Measurements from ENCODE around the gene OPCML. TPM values are rescaled to one million over a fixed set of nuclear protein-coding genes. Genes with fewer than 3 reads are reported as not detected.

Gene OPCML
- total and polyA plus RNA-seq, 12 donors, result under 0.01 to 1.2 (median 0.39) TPM

DNA sequence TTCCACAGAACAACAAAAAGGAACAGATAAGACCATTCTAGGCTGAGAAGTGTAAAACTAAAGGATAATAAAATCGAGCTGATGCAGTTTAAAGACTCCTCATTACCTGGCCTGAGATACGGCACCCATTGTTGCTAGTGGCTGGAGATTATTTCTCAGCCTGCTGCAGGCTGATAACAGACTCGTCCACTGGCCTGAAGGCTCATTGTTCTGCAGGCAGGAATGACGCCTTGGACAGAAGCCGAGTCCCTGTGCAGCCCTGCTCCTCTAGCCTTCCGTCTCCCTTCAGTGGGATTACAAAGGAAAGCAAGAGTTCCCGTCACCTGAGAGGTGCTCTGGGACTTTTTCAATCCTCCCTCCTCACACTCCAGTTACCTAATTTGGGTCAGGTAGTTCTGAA lies 1065.3 kb downstream of the OPCML start:
- peaks cover 0 to 7% (median 0%) of the 10 kb centered on the region in 9 donors for H3K4me1 ChIP-seq
- 18 to 27% methylated on average over 7 of the region's 7 CpGs for WGBS, 2 donors
- no peak for DNase-seq
- TF ChIP-seq, protein P1, sequence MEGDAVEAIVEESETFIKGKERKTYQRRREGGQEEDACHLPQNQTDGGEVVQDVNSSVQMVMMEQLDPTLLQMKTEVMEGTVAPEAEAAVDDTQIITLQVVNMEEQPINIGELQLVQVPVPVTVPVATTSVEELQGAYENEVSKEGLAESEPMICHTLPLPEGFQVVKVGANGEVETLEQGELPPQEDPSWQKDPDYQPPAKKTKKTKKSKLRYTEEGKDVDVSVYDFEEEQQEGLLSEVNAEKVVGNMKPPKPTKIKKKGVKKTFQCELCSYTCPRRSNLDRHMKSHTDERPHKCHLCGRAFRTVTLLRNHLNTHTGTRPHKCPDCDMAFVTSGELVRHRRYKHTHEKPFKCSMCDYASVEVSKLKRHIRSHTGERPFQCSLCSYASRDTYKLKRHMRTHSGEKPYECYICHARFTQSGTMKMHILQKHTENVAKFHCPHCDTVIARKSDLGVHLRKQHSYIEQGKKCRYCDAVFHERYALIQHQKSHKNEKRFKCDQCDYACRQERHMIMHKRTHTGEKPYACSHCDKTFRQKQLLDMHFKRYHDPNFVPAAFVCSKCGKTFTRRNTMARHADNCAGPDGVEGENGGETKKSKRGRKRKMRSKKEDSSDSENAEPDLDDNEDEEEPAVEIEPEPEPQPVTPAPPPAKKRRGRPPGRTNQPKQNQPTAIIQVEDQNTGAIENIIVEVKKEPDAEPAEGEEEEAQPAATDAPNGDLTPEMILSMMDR (IDR thresholded peaks at IDR 0.05), result no peak
- H3K36me3 ChIP-seq, result no peaks in the 10 kb centered on the region
- H3K9me3 ChIP-seq, result no peaks in the 10 kb centered on the region
- H3K4me3 ChIP-seq, result no peak overlapping the region
- peaks cover 0 to 28% (median 0%) of the 10 kb centered on the region in 7 donors for H3K27me3 ChIP-seq
- no peak for ATAC-seq
- H3K27ac ChIP-seq, result no peak overlapping the region
- intact Hi-C loops (cut with DNase I), result no loop called here

DNA sequence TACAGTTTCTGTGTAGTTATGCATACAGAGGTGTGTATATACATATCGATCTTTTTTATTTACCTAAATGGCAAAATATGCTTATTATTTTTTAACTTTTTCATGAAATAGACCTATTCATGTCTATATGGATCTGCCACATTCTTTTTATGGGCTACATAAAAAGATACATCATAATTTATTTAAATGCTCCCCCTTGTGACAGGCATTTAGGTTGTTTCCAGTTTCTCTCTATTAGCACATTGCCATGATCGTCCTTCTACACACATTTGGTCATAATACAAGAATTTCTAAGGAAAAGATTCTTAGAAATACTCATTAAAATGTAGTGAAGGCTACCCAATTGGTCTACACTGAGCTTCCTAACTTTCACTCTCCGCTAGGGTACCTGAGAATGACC lies 1067.4 kb downstream of the OPCML start:
- Histone ChIP-seq H3K9me3 (peaks cover 0 to 8% (median 0%) of the 10 kb centered on the region in 11 donors), H3K4me1 (peaks cover 0 to 7% (median 0%) of the 10 kb centered on the region in 9 donors), H3K4me3 (no peak overlapping the region), H3K27ac (no peak overlapping the region), H3K36me3 (no peaks in the 10 kb centered on the region), H3K27me3 (peaks cover 0 to 28% (median 0%) of the 10 kb centered on the region in 7 donors)
- DNase-seq, result no peak
- TF ChIP-seq, protein P1 (IDR thresholded peaks at IDR 0.05), result no peak
- WGBS, 2 donors, result 86 to 89% methylated on average over 3 of the region's 3 CpGs
- ATAC-seq, result no peak
- intact Hi-C loops (cut with DNase I), result no loop called here

DNA sequence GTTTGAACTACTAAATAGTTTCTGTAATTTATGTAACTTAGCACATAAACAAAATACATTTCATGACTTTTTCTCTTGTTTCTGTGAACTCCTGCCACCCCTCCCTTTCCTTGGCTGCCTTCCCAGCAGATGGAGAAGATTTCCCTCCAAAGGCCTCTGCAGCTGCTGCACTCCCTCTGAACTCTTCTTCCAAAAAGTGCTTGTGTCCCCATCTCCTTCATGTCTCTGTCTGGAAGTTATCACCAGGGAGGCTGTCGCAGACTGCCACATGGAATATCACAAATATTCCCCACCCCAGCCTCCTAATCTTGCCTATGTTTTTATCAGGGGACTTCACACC lies 1068.3 kb downstream of the OPCML start:
- ATAC-seq, result peak in 1 of 8 donors; percentile 69
- 30 to 57% methylated on average over 1 of the region's 1 CpG for WGBS, 2 donors
- Histone ChIP-seq H3K4me1 (peaks cover 0 to 7% (median 0%) of the 10 kb centered on the region in 9 donors), H3K9me3 (peaks cover 0 to 11% (median 0%) of the 10 kb centered on the region in 11 donors), H3K4me3 (no peak overlapping the region), H3K27me3 (peaks cover 0 to 25% (median 0%) of the 10 kb centered on the region in 7 donors), H3K36me3 (no peaks in the 10 kb centered on the region), H3K27ac (no peak overlapping the region)
- DNase-seq, result peak in 1 of 2 donors; percentile 44
- TF ChIP-seq, protein P1 (IDR thresholded peaks at IDR 0.05), result no peak
- intact Hi-C loops (cut with DNase I), result no loop called here

DNA sequence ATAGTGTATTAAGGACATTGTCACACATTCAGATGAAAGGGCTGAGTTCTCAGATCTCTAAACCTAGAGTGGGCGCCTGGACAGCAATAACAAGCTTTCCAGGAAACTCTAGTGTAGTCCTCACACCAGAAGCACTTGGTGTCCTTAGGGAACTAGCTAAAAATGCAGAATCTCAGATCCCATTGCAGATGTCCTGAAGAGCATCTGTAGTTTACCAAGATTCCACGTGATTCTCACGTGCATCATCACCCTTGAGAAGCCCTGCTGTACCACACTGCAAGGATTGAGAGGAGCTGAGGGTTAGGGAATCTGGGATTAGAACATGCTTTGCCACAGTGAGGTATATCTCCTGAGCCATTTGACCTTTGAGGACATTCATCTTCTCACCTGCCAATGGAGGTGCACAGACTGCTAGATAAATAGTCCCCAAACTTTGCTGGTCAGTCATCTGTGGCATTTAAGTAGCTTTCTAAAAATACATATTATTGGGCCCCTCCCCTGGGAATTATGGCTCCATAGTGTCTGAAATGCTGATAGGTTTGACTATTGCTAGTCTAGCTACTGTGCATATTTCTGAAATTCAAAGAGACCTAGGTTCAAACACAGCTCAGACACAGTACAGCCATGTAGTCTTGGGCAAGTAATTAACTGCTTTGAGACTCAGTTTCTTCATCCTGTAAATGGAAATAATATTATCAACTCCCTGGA lies 1068.9 kb downstream of the OPCML start:
- ATAC-seq (peak in 2 of 8 donors; percentile 20 to 72), DNase-seq (no peak)
- 67 to 74% methylated on average over 3 of the region's 3 CpGs for WGBS, 2 donors
- Histone ChIP-seq H3K9me3 (peaks cover 0 to 11% (median 0%) of the 10 kb centered on the region in 11 donors), H3K36me3 (no peaks in the 10 kb centered on the region), H3K27ac (no peak overlapping the region), H3K4me1 (peaks cover 0 to 7% (median 0%) of the 10 kb centered on the region in 9 donors), H3K27me3 (peaks cover 0 to 21% (median 0%) of the 10 kb centered on the region in 7 donors), H3K4me3 (no peak overlapping the region)
- TF ChIP-seq, protein P1 (IDR thresholded peaks at IDR 0.05), result no peak
- intact Hi-C loops (cut with DNase I), result no loop called here
